Naive B cell (primary cell): ENCODE data around the gene NEDD9. TPM values are rescaled to one million over a fixed set of nuclear protein-coding genes. Genes with fewer than 3 reads are reported as not detected.
A peak's percentile ranks its signal among the peaks of the same experiment; 100 is the strongest.

ENCODE experiments used
- ATAC-seq, 2 donors: fragments of 150-1000 bp; cut with Tn5 transposase; 2 replicates each; pipeline ENCODE4 v1.10.0; 2021; ENCODE audit warnings: low read depth in 2 of 2, mild to moderate bottlenecking in 2 of 2, moderate library complexity in 2 of 2
- DNase-seq: peaks from one replicate; pipeline ENCODE4 v3.0.0; 2022
- H3K27ac Mint-ChIP-seq, 6 donors: one replicate each; pipeline ENCODE4 v1.8.0; 2020 to 2022; ENCODE audit warnings: mild to moderate bottlenecking in 6 of 6, mixed read lengths in 6 of 6, moderate library complexity in 5 of 6, inconsistent platforms in 2 of 6
- H3K27me3 Mint-ChIP-seq, 3 donors: one replicate each; pipeline ENCODE4 v1.8.0; 2021 to 2022; ENCODE audit warnings: mixed read lengths in 3 of 3, mild to moderate bottlenecking in 1 of 3
- H3K36me3 Mint-ChIP-seq, 2 donors: one replicate each; pipeline ENCODE4 v1.8.0; 2020 to 2022; ENCODE audit warnings: mixed read lengths in 2 of 2, inconsistent platforms in 1 of 2, mild to moderate bottlenecking in 1 of 2
- H3K4me1 Mint-ChIP-seq, 3 donors: one replicate each; pipeline ENCODE4 v1.8.0; 2020 to 2022; ENCODE audit warnings: mixed read lengths in 3 of 3, inconsistent platforms in 1 of 3, mild to moderate bottlenecking in 1 of 3, moderate library complexity in 1 of 3
- H3K4me3 Mint-ChIP-seq, 8 donors: one replicate each; pipeline ENCODE4 v1.8.0; 2020 to 2022; ENCODE audit warnings: mild to moderate bottlenecking in 8 of 8, mixed read lengths in 8 of 8, moderate library complexity in 8 of 8, inconsistent platforms in 2 of 8
- H3K9me3 Mint-ChIP-seq, 7 donors: one replicate each; pipeline ENCODE4 v1.8.0; 2020 to 2022; ENCODE audit warnings: mixed read lengths in 7 of 7, mild to moderate bottlenecking in 5 of 7, inconsistent platforms in 2 of 7, moderate library complexity in 1 of 7
- polyA plus RNA-seq, 6 donors: library from polyadenylated mRNA; unstranded; fragments of 300-500 nt; fragmentation: Illumina TruSeq; gene quantifications; one replicate each; pipeline ENCODE4 v1.2.3, GENCODE V29; 2021; ENCODE audit warnings: low read depth in 6 of 6

Gene NEDD9
- polyA plus RNA-seq, 6 donors from 2014 or later = 42.0 to 80.5 (median 48.1) TPM

DNA sequence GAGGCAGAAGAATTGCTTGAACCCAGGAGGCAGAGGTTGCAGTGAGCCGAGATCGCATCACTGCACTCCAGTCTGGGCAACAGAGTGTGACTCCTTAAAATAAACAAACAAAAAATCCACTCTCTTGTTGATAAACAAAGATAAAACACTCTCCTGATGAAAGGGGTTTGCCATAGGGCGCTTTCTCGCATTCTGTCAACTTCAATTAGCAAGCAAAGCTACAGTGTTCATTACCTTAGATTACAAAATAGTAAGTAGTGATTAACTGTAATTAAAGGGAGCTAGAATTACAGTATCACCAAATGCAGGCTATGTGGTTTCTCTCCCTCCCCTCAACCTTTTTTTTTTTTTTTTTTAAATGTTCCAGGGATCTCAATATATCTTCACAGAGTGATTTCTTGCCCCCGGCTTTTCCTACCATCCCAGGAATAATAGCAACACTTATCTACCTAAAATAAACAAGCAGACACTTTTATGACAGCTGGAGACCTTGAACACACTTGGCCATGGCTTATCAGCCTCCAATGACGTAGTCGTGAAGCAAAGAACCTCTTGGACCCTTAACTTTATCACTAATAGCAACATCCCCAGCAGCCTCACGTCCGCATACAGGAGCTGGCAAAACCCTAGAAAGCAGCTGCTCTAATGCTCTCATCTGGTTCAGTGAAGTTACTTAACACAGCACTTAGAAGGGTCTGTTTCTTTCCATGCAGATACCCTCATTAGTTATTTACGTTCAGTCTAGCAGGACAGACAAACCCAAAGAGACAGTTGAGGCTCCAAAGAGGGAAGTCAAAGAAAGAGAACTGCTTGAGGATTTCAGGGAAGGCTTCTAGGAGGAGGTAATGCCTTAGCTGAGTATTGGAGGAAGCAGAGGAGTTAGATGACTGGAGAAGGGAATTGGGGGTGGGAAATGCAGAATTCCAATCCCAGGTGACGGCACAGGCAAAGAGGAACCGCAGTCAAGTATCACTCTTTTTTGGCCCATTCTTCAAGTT is 37.9 kb upstream of the NEDD9 start:
- peak overlapping the region in 5 of 6 donors; percentile 11 to 81 (median 39) for H3K27ac Mint-ChIP-seq
- no peak overlapping the region for H3K4me3 Mint-ChIP-seq
- H3K9me3 Mint-ChIP-seq = no peaks in the 10 kb centered on the region
- H3K27me3 Mint-ChIP-seq = no peaks in the 10 kb centered on the region
- no peak for DNase-seq
- H3K4me1 Mint-ChIP-seq = peaks cover 20 to 29% (median 25%) of the 10 kb centered on the region in 3 donors
- ATAC-seq = no peak
- peaks cover 5 to 27% of the 10 kb centered on the region in 2 donors for H3K36me3 Mint-ChIP-seq

DNA sequence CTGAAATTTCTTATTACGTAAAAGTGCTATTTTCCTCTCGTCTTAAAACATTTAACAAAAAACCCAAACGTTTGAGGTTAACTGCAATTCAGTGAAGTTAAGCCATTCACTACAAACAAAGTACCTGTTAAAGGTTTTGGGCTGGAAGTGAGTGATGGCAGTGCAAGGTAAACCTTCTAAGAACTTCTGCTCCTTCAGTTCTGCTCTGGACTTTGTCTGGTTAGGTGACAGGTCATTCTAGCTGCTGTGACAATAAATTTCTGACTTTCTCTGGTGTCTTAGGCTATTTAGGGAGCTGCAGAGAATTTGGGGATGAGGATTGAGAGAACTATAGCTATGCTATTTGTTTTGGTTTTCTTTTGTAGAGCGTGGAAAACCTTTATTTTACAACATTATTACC is 36.5 kb upstream of the NEDD9 start:
- no peak for DNase-seq
- Mint-ChIP-seq H3K4me3 (no peak overlapping the region), H3K36me3 (peaks cover 8 to 32% of the 10 kb centered on the region in 2 donors), H3K4me1 (peaks cover 12 to 27% (median 22%) of the 10 kb centered on the region in 3 donors), H3K27me3 (no peaks in the 10 kb centered on the region), H3K27ac (peak overlapping the region in 2 of 6 donors; percentile 52 to 73), H3K9me3 (no peaks in the 10 kb centered on the region)
- no peak for ATAC-seq

DNA sequence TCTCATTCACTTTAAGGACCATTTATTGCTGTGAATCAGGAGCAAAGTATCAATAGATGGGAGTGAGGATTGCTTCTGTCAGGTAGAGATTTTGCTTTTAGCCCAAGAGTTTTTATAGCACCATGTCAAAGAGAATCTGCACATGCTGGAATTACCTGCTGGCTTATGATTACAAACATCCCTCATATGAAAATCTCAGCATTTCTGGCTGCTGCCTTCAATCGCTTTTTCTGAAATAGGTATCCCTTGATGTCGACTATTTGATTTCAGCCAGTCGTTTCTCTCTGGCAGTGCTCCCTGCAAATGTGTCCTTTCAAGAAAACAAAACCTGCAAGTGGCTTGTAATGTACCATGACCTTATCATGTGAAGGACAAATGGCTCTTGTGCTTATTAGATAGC is 34.5 kb upstream of the NEDD9 start:
- no peak overlapping the region for H3K27ac Mint-ChIP-seq
- peaks cover 8 to 26% of the 10 kb centered on the region in 2 donors for H3K36me3 Mint-ChIP-seq
- H3K27me3 Mint-ChIP-seq = no peaks in the 10 kb centered on the region
- ATAC-seq (no peak), DNase-seq (no peak)
- peaks cover 16 to 29% (median 21%) of the 10 kb centered on the region in 3 donors for H3K4me1 Mint-ChIP-seq
- no peak overlapping the region for H3K4me3 Mint-ChIP-seq
- no peaks in the 10 kb centered on the region for H3K9me3 Mint-ChIP-seq

DNA sequence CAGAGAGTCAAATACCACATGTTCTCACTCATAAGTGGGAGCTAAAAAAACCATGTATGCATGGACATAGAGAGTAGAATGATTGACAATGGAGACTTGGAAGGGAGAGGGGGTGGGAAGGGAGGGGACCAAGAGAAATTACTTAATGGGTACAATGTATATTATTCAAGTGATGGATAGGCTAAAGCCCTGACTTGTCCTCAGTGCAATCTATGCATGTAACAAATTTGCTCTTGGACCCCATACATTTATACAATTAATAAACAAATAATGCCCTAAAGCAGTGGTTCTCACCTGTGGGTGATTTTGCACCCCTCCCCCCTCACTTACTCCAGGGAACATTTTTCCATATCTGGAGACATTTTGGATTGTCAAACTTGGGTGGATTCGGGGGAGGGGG is 33.5 kb upstream of the NEDD9 start:
- ATAC-seq (no peak), DNase-seq (no peak)
- Mint-ChIP-seq H3K27me3 (no peaks in the 10 kb centered on the region), H3K36me3 (peaks cover 9 to 19% of the 10 kb centered on the region in 2 donors), H3K4me1 (peaks cover 19 to 33% (median 22%) of the 10 kb centered on the region in 3 donors), H3K27ac (peak overlapping the region in 2 of 6 donors; percentile 29 to 81), H3K4me3 (no peak overlapping the region), H3K9me3 (no peaks in the 10 kb centered on the region)

DNA sequence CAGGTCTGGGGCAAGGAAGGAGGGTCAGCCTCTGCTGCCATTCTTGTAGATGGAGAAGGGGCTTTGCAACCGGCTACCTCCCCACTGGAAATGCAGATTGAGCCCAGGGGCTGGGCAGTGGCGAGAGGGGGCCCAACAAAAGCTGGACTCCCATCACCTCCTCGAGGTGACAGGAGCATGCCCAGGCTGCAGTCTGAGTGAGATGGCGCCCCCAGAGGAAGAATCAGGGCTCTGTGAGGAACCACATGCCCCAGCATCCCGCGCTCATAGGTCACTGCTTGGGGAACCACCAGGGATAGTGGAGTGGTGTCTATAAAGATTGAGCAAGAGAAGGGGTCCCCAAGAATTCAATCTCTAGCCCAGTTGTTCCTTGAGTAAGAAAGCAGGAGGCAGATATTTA is 31.6 kb upstream of the NEDD9 start:
- no peak for DNase-seq
- H3K27me3 Mint-ChIP-seq = no peaks in the 10 kb centered on the region
- no peaks in the 10 kb centered on the region for H3K9me3 Mint-ChIP-seq
- no peak for ATAC-seq
- H3K36me3 Mint-ChIP-seq = peaks cover 17 to 18% of the 10 kb centered on the region in 2 donors
- H3K27ac Mint-ChIP-seq = peak overlapping the region in 3 of 6 donors; percentile 12 to 35 (median 16)
- peaks cover 21 to 36% (median 30%) of the 10 kb centered on the region in 3 donors for H3K4me1 Mint-ChIP-seq
- H3K4me3 Mint-ChIP-seq = no peak overlapping the region

DNA sequence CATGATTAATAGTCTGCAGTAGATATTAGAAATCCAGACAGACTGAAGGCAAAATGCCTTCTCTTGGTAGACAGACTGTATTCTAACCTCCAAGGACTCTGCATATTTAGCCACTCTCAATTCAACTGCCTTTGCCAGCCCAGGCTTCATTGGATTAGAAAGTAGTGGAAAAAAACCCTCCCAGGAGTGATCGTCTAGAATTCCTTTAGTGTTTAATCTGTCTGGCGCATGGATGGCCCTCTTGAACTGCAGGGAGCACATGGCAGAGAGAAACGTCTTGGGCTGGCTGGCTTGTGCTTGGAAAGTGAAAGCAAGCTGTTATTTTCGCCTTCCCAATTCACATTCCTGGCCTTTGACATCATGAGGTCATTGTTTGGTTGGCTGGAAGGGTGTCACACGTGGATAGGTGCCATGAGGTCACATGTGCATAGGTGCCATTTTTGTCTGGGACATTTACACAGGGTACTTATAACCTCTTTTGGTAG is 30.9 kb upstream of the NEDD9 start:
- Mint-ChIP-seq H3K36me3 (peaks cover 17 to 18% of the 10 kb centered on the region in 2 donors), H3K27me3 (no peaks in the 10 kb centered on the region), H3K9me3 (no peaks in the 10 kb centered on the region), H3K4me3 (no peak overlapping the region), H3K27ac (peak overlapping the region in 3 of 6 donors; percentile 2 to 35 (median 12)), H3K4me1 (peaks cover 28 to 44% (median 38%) of the 10 kb centered on the region in 3 donors)
- ATAC-seq = no peak
- DNase-seq = no peak

DNA sequence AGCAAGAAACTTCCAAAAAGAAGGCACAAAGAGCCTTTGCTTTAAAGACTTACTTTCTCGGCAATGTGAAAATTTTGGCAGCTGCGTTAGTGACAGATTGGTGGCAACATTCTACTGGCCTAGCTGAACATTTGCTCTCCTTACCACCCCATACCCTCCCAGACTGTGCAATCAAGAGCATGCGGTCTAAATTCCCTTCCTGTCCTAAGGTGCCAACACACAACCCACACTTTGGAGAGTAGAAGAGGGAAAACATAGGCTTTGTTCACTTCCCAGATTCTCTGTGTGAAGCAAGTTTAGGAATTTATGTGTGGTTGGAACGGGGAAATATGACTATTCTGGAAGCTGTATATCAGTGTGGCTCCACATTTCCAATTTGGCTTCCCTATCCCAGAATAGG is 29.8 kb upstream of the NEDD9 start:
- DNase-seq = no peak
- peaks cover 17 to 18% of the 10 kb centered on the region in 2 donors for H3K36me3 Mint-ChIP-seq
- H3K9me3 Mint-ChIP-seq = no peaks in the 10 kb centered on the region
- no peaks in the 10 kb centered on the region for H3K27me3 Mint-ChIP-seq
- peaks cover 37 to 55% (median 49%) of the 10 kb centered on the region in 3 donors for H3K4me1 Mint-ChIP-seq
- H3K4me3 Mint-ChIP-seq = no peak overlapping the region
- ATAC-seq = no peak
- H3K27ac Mint-ChIP-seq = peak overlapping the region in 2 of 6 donors; percentile 21 to 37

DNA sequence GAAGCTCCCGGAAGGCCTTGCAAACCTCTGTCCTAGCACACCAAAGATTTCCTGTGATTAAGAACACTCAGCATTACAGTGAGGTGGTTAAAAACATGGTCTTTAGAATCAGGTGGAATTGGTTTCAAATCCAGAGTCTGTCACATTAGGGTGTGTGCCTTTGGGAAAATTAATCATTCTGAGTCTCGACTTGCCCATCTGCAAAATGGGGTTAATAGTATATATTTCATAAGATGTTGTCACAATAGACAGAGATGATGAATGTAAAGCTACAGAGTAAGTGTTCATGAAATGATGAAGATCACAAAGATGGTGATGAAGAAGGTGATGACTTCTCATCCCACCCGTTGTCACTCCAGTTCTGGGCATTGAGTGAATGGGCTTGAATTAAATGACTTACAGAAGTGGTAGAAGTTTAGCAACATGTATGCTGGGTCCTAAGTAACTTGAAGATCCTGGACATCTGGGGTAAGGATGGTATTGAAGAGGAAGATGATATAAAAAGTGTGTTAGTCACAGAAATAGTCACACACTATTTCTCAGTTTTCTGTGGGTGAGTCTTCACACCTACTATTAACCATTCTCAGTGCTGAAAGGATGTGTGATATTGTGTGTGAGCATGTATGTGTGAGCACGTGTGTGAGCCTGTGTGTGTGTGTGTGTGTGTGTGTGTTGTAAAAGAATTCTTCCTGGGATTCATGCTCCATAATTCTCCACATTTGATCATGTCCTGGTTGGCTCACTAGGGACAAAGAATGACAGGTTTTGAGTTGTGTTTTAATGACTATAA is 28.0 kb upstream of the NEDD9 start:
- no peaks in the 10 kb centered on the region for H3K27me3 Mint-ChIP-seq
- no peak overlapping the region for H3K4me3 Mint-ChIP-seq
- peaks cover 33 to 64% (median 51%) of the 10 kb centered on the region in 3 donors for H3K4me1 Mint-ChIP-seq

DNA sequence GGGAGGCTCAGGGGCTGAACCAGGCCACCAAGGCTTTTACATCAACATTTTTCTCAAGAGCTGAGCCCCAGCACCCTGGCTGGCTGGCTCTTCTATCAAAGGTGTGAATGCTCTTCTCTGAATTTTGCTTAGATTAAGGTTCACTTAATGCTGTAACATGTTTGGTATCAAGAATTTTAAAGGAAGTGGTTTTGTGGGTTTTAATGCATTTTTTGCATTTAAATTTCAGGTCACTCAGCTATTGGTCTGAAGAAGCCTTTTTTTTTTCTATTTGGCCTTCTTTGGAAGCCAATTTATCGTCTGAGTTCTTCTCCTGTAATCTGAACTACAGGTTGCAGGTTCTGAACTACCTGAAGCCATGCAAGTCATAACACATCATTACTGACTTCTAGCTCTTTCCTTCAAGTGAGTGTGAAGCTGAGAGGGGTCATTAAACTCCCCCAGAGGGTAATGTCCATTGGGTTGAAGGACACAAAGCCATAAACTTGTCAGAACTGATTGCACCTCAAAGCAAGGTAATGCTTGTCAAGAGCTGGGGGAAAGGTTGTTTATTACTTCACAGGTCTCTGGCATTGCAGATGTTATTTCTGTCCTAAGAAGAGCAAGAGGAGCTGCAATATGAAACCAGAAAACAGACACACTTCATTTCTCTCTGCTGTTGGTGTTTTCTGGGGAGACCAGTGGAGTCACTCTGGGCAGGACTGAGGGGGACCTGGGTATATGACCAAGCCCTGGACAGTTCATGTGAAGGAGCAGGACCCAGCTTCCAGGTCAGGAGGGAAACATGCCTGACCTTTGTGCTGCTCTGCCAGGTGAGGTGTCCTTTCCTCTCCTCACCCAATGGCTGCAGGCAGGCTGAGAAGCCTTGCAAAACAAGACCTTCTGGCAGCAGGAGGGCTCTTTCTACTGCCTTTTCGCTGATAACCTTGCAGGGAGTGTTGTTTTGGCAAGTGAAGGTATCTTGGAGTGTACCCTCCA is 26.1 kb upstream of the NEDD9 start:
- DNase-seq = peak; percentile 10
- Mint-ChIP-seq H3K4me1 (peaks cover 37 to 60% (median 47%) of the 10 kb centered on the region in 3 donors), H3K4me3 (peak overlapping the region in 6 of 8 donors; percentile 16 to 87 (median 66)), H3K9me3 (no peaks in the 10 kb centered on the region), H3K27me3 (no peaks in the 10 kb centered on the region), H3K27ac (peak overlapping the region in 5 of 6 donors; percentile 47 to 78 (median 70)), H3K36me3 (peaks cover 19 to 22% of the 10 kb centered on the region in 2 donors)
- peak; percentile 14 to 28 for ATAC-seq

More for the DNA sequence above, 28.0 kb upstream of the NEDD9 start:
- Mint-ChIP-seq H3K9me3 (no peaks in the 10 kb centered on the region), H3K36me3 (peaks cover 16 to 20% of the 10 kb centered on the region in 2 donors), H3K27ac (peak overlapping the region in 5 of 6 donors; percentile 1 to 72 (median 51))
- DNase-seq (no peak), ATAC-seq (no peak)

DNA sequence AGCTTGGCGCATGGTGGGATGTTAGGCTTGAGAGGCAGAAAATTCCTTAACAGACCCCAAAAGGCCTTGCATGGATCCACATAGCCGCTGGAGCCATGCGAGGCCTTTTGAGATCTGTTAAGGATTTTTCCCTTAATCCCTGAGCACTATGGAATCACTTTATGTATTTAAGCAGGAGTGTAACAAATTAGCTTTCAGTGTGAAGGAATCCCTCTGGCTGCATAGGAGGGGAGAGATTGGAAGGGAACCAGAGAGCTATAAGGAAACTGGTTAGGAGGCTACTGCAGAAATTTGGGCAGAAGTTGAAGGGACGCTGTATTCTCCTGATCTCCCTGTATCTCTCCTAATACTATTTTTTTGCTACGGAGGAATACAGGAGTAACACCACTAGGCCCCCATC is 23.1 kb upstream of the NEDD9 start:
- ATAC-seq (no peak), DNase-seq (no peak)
- Mint-ChIP-seq H3K27ac (peak overlapping the region in 2 of 6 donors; percentile 14 to 55), H3K9me3 (peaks cover 0 to under 1% (median 0%) of the 10 kb centered on the region in 7 donors), H3K4me3 (no peak overlapping the region), H3K4me1 (peaks cover 32 to 56% (median 35%) of the 10 kb centered on the region in 3 donors), H3K36me3 (peaks cover 32 to 37% of the 10 kb centered on the region in 2 donors), H3K27me3 (no peaks in the 10 kb centered on the region)

DNA sequence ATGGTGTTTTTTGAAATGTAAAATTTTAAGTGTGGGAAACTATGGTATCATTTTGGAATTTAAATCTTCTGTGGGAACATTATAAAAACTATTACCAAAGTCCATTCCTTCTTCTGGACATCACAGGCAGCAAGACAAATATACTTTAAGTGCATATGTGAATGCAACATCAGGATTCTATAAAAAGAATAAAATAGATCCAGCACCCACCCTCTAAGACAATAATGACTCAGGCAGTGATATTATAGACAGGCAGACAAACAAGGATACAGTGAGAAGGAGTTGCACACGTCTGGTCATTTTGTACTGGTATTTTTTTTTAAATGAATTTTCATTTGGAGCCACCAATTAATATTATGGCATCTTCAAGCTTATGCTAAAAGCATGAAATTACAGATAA is 21.1 kb upstream of the NEDD9 start:
- ATAC-seq (no peak), DNase-seq (no peak)
- Mint-ChIP-seq H3K9me3 (peaks cover 0 to 7% (median 0%) of the 10 kb centered on the region in 7 donors), H3K27ac (no peak overlapping the region), H3K36me3 (peaks cover 45 to 52% of the 10 kb centered on the region in 2 donors), H3K27me3 (no peaks in the 10 kb centered on the region), H3K4me3 (no peak overlapping the region), H3K4me1 (peaks cover 24 to 39% (median 27%) of the 10 kb centered on the region in 3 donors)
